Inferior parietal cortex (tissue), 1 donor: ENCODE data around the gene TSPAN9.
A peak's percentile ranks its signal among the peaks of the same experiment; 100 is the strongest.

Experiments
- DNase-seq: peaks from one replicate; pipeline ENCODE4 v3.0.0-alpha.2; 2016; ENCODE audit errors: extremely low spot score

TSPAN9 gene

GRCh38 chr12:3296409-3296701 is 219.2 kb downstream of the TSPAN9 start:
- no peak for DNase-seq

GRCh38 chr12:3298603-3299002 is 221.4 kb downstream of the TSPAN9 start:
- DNase-seq = no peak

DNA sequence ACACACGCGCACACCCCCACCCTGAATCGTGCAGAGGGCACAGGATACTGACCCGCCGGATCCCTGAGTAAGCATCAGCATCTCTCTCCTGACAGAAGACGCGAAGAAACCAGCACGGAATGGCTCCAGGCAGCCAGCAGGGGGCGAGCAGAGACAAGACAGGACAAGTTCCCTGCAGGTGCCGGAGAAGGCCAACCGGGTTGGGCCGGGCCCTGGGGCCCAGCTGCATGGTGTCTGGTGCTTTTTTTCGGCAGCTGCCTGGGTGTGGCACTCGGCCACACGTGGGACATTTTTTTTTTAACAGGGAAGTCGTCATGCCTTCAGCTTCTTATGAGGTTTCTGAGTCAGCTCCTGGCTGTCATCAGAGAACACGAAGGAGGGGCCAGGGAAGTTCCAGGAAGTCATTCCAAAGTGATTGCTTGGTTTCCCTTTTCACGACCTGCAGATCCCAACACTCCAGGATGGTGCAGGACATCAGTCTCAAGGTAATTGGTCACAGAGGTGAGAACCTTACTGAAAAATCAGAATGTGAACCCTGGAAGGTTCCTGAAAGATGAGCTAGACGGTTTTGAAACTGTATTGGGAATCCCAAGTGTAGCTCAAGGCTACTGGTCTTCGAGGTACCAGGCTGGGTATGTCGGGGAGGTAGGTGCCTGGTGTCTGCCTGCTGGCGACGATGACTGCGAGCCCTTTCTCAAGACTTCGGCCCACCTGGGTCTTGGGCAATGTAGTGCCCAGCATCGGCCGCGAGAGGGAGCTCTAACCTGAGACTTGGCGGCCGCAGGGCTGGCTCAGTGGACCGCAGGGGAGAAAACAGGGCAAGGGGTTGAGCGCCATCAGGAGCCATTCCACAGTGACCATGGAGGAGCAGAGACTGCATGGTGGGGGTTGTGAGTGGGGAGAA is 223.0 kb downstream of the TSPAN9 start:
- peak; percentile 87 for DNase-seq

DNA sequence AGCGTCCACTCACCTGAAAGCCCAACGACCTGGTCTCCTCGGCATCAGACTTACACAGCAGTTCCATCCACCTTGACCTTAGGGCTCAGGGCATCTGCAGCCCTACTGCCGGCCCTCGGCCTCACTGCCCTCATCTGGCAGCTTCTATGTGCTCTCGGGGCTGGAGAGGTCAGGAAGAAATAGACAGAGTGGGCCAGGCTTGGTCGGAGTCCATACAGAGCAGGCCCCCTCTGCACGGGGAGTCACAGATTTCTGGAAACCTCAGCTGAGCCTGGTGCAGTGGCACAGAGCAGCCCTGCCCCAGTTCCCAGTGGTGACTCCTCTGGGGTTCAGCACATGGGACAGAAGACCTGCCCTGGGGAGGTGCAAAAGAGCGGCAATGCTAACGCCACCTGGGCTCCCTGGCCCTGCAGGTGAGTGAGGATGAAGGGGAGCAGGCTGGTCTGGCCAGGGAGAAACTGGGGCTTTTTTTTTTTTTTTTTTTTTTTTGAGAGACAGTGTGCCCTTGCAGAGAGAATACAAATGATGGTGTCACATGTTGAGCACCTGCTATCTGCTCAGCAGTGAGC is 223.7 kb downstream of the TSPAN9 start:
- no peak for DNase-seq

GRCh38 chr12:3302401-3303041 is 225.3 kb downstream of the TSPAN9 start:
- no peak for DNase-seq

GRCh38 chr12:3303410-3304136 is 226.4 kb downstream of the TSPAN9 start:
- no peak for DNase-seq

DNA sequence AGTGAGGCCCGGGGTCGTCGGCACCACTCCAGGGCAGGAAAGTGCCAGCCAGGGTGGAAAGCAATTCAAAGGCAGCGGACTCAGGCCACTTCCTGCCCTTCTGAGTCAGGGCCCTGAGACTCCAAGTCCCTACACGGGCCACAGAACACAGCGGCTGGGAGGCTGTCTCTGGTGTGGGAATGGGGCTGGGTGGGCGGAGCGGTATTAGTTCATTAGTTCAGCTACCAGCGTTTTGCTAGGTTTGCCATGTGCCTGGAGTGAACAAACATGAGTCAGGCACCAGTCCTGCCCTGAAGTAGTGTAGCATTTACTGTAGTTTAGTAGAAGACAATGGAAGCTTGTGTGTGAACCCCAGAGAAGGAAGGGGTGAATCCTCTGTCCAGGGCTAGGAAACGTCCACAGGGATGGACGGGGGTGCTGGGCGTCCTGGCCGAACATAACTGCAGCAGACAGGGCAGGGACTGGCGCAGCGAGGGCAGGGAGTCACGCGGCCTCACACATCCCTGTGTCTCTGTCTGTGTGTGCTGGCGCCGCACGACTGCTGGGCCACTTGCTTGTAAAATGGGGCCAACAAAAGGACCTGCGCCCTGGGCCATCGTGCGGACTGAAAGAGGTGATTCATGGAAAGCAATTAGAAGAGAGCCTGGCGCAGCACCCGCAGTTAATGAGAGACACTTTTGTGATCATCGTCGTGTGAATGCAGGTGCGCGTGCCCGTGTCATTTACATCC is 227.4 kb downstream of the TSPAN9 start:
- DNase-seq = no peak

DNA sequence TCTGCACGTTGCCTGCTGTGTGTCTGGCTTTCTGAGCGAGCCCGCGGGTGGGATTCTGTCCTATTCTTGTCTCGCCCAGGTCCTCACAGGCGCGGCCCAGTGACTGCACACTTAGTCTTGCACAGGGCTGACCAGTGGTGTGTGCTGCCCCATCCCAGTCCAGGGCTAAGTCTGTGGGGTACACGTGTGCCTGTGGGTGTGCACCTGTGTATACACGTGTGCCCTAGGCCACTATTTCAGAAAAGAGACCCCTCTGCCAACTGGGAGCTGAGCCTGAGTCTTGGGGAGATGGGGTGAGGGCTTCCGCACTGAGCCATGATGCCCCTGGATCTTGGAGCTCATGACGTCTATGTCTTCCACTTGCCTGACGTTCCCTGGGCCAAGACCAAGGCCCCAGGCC is 228.3 kb downstream of the TSPAN9 start:
- DNase-seq = no peak

GRCh38 chr12:3305904-3306619 is 228.9 kb downstream of the TSPAN9 start:
- no peak for DNase-seq

GRCh38 chr12:3307389-3307788 is 230.2 kb downstream of the TSPAN9 start:
- DNase-seq = no peak

DNA sequence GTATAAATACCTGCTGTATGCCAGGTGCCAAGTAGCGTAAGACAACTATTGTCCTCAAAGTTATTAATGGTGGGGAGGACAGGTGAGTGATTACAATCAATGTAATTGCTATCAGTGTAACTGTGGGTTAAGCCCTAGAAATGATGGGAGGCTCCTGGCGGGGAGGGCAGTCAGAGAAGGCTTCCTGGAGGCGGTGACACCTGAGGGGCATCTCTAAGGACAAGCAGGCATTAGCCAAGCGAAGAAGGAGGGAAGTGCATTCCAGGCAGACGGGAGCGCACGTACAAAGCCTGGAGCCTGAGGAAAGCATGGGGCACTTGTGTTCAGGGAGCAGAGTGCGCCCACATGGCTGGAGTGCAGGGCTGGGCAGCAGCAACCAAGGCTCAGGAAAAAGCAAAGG is 230.9 kb downstream of the TSPAN9 start:
- no peak for DNase-seq

GRCh38 chr12:3308609-3309008 is 231.4 kb downstream of the TSPAN9 start:
- DNase-seq = no peak

DNA sequence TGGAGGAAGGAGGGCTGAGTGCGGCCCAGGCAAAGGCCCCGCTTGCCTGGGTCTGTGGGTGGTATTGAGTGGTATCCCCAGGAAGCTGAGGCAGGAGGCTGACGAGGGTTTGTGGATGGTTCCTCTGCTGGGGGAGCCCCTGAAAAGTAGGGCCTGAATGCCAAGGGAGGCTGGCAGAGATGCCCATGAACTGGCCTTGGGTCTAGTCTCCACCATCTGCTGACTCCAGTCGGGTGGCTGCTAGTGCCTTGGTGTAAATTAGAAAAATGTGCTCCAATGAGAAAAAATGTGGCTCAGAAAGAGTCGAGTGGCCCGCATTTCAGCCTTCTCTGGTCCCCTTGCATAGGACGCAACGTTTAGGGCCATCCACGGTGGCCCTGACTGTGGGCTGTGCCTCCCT is 232.6 kb downstream of the TSPAN9 start:
- DNase-seq = no peak

GRCh38 chr12:3310271-3311026 is 233.3 kb downstream of the TSPAN9 start:
- no peak for DNase-seq

- no peak for DNase-seq
Measured at GRCh38 chr12:3311027-3311402, 233.8 kb downstream of the TSPAN9 start.

GRCh38 chr12:3311491-3312103 is 234.4 kb downstream of the TSPAN9 start:
- DNase-seq = no peak

DNA sequence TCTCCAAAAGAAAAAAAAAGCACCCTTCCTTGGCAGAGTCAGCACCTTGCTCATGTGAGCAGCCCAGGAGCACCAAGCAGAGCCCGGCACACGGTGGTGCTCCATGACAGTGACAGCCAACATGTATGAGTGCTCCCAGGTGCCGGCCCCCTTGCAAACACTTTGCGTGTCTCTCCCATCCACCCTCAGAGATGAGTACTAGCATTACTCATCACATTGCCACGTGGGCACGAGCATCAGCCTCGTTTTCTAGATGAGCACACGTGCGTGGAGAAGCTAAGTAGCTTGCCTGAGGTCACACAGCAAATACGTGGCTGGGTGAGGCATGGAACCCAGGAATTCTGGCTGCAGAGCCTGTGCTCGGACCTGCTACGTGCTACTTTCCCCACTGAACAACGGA is 235.9 kb downstream of the TSPAN9 start:
- peak; percentile 40 for DNase-seq

- peak; percentile 56 for DNase-seq
Measured at GRCh38 chr12:3313675-3314663, 236.8 kb downstream of the TSPAN9 start.

GRCh38 chr12:3315201-3315661 is 238.1 kb downstream of the TSPAN9 start:
- no peak for DNase-seq
